Left renal pelvis (tissue), 4 donors: Measurements from ENCODE around the gene CASQ2. TPM values are rescaled to one million over a fixed set of nuclear protein-coding genes. Genes with fewer than 3 reads are reported as not detected.

Experiments
- DNase-seq, 4 donors: peaks; one replicate each; pipeline ENCODE4 v3.0.0-alpha.2; 2013; ENCODE audit warnings: low read depth in 4 of 4, low spot score in 3 of 4
- polyA plus RNA-seq, 4 donors: library from polyadenylated mRNA; unstranded; fragments of 120-200 nt; gene quantifications; one replicate each; pipeline ENCODE4 v1.2.1, GENCODE V29; 2013; ENCODE audit not compliant: insufficient read length in 4 of 4

The CASQ2 gene
- polyA plus RNA-seq, 4 donors = 0.37 to 0.82 (median 0.46) TPM

GRCh38 chr1:115705085-115705951 is 63.2 kb downstream of the CASQ2 start:
- no peak for DNase-seq

DNA sequence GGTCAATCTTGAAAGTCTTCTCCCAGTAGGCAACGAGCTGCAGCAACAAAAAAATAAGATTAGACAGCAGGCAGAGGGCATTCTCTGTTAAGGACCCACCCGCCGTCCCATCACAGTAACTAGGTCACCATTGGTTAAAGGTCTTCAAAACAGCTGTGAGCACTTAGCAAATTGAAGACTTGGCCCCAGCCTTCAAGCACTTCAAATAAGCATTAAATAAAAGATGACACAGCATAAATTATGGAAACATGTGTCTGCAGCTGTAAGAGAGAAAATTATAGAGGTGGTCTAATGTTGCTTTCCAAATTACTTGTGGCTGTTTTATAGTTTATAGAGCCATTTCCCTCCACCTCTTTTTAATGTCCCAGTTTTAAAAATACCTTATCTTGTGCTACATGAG is 65.6 kb downstream of the CASQ2 start:
- DNase-seq = no peak

- DNase-seq = no peak
Observed at GRCh38 chr1:115701090-115701489, 67.4 kb downstream of the CASQ2 start.

GRCh38 chr1:115697619-115698018 is 70.9 kb downstream of the CASQ2 start:
- DNase-seq = no peak

DNA sequence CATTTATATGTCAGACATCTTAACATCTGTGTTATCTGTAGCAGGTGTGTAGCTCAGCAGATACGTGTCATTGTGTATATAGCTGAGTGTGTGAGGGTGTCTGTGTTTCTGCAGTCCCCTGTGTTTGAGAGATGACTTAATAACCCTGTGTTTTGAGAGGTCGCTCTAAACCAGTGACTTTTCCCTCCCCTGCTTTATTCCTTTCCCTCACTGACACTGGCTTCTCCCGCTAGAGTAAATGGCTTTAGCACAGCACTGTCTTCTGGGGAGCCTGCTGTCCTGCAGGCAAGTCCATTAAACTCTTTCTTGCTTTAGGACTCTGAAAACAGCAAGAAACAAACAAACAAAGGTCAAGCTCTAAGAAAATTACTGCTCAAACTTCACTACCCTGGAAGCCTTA is 73.7 kb downstream of the CASQ2 start:
- no peak for DNase-seq

DNA sequence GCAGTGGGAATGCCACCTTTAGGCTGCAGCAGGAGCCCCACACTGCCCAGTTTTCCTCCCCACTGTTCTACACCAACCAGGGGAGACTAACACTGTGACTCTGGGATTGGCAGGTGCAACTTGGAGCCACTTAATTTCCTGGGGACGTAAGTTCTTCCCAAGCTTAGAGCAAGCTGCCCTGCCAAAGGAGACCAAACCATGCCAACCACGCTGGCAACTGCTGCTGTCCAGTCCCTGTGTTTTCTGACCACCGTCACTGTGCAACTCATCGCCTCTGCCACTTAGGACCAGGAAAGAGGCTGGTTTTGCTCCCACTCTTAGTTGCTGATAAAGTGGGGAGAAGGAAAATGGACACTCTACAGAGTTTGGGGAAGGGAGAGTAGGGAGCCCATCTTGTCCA is 76.3 kb downstream of the CASQ2 start:
- no peak for DNase-seq

DNA sequence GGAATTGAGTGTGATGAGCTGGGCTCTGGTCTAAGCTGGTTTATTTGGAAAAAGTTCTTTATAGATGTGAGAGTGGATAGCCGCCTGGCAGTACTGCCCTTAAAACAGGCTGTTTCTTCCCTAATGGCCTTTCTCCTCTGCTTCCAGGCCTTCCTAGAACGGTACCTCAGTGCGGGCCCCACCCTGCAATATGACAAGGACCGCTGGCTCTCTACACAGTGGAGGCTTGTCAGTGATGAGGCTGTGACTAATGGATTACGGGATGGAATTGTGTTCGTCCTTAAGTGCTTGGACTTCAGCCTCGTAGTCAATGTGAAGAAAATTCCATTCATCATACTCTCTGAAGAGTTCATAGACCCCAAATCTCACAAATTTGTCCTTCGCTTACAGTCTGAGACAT is 77.5 kb downstream of the CASQ2 start:
- DNase-seq = no peak

- no peak for DNase-seq
Observed at GRCh38 chr1:115687744-115688143, 80.8 kb downstream of the CASQ2 start.

DNA sequence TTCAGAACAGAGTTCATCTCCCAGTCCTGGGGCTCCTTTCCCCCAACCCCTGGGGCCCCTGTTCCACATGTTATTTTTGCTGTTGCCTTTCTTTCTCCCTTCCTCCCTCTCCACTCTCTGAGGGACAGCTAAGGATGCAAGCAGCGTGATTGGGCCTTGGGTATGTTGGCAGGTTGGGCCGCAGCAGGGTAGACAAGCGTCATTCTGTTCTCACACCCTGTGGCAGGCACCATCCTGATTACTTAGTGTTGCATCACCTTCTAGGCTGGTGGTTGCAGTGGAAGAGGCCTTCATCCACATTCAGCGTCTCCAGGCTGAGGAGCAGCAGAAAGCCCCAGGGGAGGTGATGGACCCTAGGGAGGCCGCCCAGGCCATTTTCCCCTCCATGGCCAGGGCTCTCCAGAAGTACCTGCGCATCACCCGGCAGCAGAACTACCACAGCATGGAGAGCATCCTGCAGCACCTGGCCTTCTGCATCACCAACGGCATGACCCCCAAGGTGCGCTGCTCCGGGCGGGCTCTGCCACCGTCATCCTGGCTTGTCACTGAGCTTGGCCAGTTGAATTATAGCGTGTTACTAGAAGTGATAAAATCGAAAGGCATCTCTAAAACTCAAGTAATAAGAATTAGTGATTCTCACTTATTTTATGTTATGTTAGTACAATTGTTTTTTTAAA is 83.3 kb downstream of the CASQ2 start:
- no peak for DNase-seq

- DNase-seq = no peak
Observed at GRCh38 chr1:115682792-115683191, 85.7 kb downstream of the CASQ2 start.

DNA sequence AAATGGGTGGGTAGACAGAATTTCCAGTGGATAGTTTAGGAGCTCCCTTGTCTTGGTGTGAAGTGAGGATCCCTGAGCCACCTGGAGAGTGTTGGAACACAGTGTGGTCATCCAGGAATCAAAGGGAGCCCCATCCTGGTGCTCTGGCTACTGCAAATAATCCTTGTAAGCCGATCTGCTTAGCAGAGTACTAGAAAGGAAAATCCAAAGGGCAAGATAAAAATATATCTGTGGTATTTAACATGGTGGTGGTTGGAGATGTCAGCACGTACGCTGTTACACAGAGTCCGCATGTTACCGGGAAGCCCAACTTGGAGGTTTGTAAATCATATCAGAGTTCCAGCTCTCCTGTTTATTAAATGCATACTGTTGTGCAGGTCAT is 87.8 kb downstream of the CASQ2 start:
- DNase-seq = no peak

GRCh38 chr1:115679141-115679611 is 89.3 kb downstream of the CASQ2 start:
- no peak for DNase-seq

- no peak for DNase-seq
Observed at GRCh38 chr1:115678141-115678540, 90.4 kb downstream of the CASQ2 start.

GRCh38 chr1:115677565-115677964 is 90.9 kb downstream of the CASQ2 start:
- DNase-seq = no peak

DNA sequence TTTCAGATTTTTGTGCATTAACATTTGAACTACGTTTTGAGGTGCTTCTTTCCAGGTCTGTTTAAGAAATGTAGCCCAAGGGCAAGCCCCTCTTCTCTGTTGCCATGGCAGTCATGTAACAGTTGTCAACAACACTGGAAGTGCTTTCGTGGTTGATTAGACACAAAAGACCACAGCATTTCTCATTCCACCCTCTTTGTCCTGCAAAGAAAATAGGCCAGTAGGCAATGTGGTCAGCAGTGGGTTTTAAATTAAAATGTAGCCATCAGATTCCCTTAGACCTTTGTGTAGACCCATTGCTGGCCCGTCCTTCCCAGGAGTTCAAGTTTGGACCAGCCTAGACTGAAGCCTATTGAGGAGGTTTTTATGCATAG is 91.3 kb downstream of the CASQ2 start:
- peak in 1 of 4 donors; percentile 42 for DNase-seq

DNA sequence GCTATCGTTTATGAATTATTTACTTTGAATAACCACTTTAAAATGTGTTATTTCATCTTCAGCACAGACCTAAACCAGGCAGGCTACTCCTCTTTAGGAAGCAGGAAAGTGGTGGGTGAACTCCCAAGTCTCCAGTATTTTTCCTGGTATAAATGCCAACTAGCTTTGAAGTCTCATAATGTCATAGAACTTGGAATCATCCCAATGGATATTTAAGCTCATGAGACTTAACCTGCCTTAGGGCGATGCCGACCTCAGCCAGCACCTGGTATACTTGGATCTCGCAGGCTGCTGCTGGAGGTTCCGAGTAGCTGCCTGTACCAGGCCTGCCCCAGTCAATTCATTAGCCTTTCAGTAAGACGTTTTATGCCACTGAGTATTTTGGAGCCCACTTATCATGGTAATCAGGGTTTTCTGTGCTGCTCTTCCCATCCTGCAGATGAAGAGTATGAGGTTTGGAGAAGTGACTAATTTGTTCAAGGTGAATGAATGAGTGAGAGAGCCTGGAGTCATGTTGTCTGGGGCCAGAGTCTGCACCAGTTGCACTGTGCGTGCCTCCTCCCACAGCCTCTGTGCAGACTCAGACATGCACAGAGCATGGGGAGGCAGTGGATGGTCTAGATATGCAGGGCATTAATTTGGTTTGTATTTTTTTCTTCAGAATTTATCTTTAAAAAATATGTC is 91.9 kb downstream of the CASQ2 start:
- DNase-seq = no peak

DNA sequence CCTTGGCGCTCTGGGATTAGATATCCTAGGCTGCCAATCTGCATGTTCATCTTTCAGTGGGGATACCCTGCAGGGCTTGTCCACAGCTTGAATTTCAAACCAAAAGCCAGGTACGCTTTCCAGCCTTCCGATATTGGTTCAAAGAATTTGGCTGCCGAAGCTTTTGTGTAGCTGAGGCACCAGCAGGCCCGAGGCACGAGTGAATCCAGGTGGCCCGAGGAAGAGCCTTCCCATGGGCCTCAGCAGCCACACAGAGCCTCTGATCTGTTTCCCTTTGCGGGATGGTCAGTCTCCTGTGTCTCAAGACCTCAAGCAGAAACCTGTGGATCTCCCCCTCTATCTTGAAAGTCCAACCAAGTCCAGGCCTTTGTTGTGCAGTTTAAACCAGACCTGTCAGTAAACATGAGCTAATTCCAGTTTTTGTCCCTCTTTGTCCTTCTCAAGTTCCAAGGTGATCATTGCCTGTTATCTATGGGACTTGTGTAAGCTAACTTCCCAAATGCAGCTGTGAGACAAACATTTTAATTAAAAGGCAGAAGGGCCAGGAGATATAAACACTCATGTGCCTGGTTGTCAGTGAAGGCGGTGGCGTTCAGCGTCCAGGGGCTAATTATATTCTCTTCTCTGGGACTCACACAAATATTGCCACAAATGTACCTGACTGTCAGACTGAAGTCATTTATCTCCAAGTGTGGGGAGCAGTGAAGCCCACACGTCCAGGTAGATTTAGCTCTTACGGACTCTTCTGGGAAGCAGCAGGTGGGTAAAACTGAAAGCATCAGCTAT is 96.1 kb downstream of the CASQ2 start:
- DNase-seq = no peak

DNA sequence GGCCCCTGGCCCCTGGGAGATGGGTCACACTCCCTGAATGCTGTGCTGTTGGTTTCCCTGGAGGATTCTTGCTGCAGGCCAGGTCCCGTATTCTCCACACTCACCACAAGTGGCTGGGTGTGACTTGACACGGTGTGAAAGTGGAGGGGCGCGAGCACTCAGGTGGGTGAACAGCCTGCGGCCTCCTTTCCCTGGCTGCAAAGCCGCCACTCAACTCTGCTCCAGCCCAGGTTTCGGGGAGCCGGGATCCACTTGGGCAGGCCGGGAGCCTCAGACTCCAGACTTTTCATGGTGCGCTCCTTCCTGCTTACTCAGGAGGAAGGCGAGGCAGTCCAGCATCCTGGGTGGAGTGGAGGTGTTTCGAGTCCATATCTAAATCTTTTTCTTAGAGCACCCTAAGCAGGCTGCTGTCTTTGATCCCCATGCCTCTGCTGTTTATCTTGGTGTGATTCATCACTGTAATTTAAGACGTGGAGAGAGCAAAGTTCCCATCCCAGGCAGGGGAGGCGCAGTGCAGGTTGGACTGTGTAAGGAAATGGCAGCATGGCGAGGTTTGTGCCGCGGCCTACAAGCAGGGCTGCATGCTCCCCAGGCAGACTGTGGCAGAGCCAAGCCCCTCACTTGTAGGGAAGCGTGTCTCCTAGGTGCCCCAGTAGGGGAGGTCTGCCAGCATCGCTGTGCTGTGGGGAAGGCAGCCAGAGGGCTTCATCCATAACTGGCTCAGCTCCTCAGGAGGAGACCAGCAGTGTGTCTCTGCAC is 97.2 kb downstream of the CASQ2 start:
- DNase-seq = no peak

DNA sequence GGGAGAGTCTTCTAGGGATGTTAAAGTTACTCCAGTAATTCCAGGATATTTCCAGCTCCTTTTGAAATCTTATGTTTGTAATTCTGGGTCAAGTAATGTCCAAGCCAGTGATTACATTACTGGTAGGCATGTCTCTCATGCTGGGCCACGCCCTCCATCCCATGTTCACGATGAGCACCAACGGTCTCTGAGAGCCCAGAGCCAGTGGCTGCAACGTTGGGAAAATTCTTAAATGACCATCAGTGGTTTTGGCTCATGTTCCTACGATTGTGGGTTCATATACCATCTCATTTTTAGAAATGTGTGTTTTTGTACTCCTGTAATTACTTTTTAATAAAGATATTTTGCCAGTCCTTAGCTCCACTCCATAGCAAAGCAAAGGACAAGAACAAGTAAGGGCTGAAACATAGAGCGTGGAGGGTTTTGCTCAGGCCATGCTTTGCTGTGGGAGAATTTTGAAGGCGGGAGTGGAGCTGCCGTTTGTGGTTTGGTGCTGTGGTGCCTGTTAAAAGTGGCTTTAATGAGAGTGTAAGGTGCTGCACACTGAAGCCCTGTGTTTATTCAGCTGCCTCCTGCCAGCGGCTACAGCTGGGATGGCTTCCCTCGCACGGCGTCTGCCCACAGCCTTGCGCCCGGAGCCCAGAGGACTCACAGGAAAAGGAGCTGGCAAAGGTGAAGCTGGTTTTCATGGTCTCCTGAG is 97.9 kb downstream of the CASQ2 start:
- peak in 1 of 4 donors; percentile 32 for DNase-seq
